Measurements from ENCODE around the gene RAP1GAP2.

DNA sequence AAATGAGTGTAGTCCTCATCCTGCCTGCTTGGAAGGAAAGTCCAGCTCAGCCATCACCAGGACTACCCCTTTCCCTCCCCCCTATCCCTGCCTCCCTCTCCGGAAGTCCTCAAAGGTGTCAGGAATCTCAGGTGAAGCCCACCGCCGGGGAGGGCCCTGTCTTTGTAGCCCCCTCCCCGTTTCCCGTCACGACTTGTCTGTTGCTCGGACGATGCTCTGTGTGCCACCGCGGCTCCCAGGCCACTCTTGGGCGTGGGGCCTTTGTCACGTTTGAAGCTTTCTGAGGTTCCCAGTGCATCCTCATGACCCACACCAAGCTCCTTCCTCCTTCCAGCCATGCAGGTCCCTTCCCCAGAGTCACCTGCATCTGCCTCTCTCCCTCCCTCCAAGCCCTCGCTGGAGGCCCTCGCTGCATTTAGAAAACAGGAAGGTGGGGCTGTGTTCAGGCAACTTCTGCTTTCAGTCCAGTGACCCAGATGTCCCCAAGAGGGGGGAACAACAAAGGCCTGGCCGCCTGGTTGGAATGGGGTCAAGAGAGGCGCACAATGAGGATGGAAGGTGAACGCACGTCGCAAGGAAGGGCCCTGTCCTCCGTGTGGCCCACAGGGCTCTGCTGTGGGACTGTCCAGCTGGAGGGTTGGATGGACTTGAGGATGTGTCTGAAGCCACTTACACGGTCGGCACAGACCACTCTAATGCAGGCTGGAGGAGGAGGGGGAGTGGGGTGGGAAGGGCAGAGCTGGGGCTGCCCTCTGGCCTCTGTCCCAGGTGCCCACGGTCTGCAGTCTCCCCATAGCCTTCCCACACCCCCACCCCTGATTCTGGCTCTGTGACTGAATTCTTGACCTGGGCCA lies 207.3 kb downstream of the RAP1GAP2 start:
- TF ChIP-seq POLR2AphosphoS5 (IDR thresholded peaks at IDR 0.05; ENCODE audit: insufficient read depth in 1 of 2, low read depth in 1 of 2) = no peak
- TF ChIP-seq CTCF (IDR thresholded peaks at IDR 0.05) = no peak
